Fibroblast of lung (primary cell): ENCODE data around the gene A2M. TPM values are rescaled to one million over a fixed set of nuclear protein-coding genes. Genes with fewer than 3 reads are reported as not detected.
A peak's percentile ranks its signal among the peaks of the same experiment; 100 is the strongest.

Source experiments
- DNase-seq, 2 donors: peaks; one replicate each; pipeline versions ENCODE4 v3.0.0 to v3.0.0-alpha.2; 2010; ENCODE audit warnings: low read depth in 2 of 2
- H2AFZ ChIP-seq: 2 replicates; pipeline ENCODE4 v1.5.1; 2012; ENCODE audit warnings: low read length, control low read depth, inconsistent platforms
- H3K27ac ChIP-seq: 2 replicates; pipeline ENCODE4 v1.5.1; 2011; ENCODE audit warnings: low read length, control low read depth; ENCODE audit not compliant: insufficient read depth
- H3K27me3 ChIP-seq: 2 replicates; pipeline ENCODE4 v1.5.1; 2011; ENCODE audit warnings: mild to moderate bottlenecking, low read length; ENCODE audit not compliant: control insufficient read depth, insufficient read depth
- H3K36me3 ChIP-seq: 2 replicates; pipeline ENCODE4 v1.5.1; 2011; ENCODE audit warnings: low read length; ENCODE audit not compliant: control insufficient read depth, insufficient read depth
- H3K4me1 ChIP-seq: 2 replicates; pipeline ENCODE4 v1.5.1; 2011; ENCODE audit warnings: low read length; ENCODE audit not compliant: control insufficient read depth, insufficient read depth; ENCODE audit errors: extremely low read depth
- H3K4me2 ChIP-seq: 2 replicates; pipeline ENCODE4 v1.5.1; 2011; ENCODE audit warnings: low read length, control low read depth; ENCODE audit not compliant: insufficient read depth; ENCODE audit errors: extremely low read depth
- H3K4me3 ChIP-seq, 4 experiments: fragments of 200-600 bp in 1 of 4; sonication (generic) in 1 of 4; replicated peaks in 1 of 4; 2 replicates each; pipeline ENCODE4 v1.5.1; 2011 to 2016; ENCODE audit warnings: low read length in 4 of 4, low read depth in 3 of 4, mild to moderate bottlenecking in 3 of 4, control low read depth in 2 of 4, inconsistent platforms in 1 of 4, mixed read lengths in 1 of 4; ENCODE audit not compliant: insufficient read depth in 1 of 4; ENCODE audit errors: control extremely low read depth in 1 of 4
- H3K79me2 ChIP-seq: 2 replicates; pipeline ENCODE4 v1.5.1; 2012; ENCODE audit warnings: mild to moderate bottlenecking, low read length, inconsistent platforms; ENCODE audit not compliant: control insufficient read depth, insufficient read depth
- H3K9ac ChIP-seq: 2 replicates; pipeline ENCODE4 v1.5.1; 2011; ENCODE audit warnings: mild to moderate bottlenecking, low read length, control low read depth; ENCODE audit not compliant: insufficient read depth
- H3K9me3 ChIP-seq: 2 replicates; pipeline ENCODE4 v1.5.1; 2012; ENCODE audit warnings: low read depth, low read length; ENCODE audit not compliant: control insufficient read depth, insufficient read depth
- H4K20me1 ChIP-seq: 2 replicates; pipeline ENCODE4 v1.5.1; 2011; ENCODE audit warnings: low read length; ENCODE audit not compliant: control insufficient read depth, insufficient read depth; ENCODE audit errors: extremely low read depth
- CTCF ChIP-seq, 2 donors: IDR thresholded peaks in 1 of 2; conservative IDR thresholded peaks in 1 of 2; 1 replicate in 1 of 2; 2 replicates in 1 of 2; pipeline ENCODE4 v1.5.1; 2011 to 2012; ENCODE audit warnings: low read length in 2 of 2, control low read depth in 1 of 2, inconsistent platforms in 1 of 2, low read depth in 1 of 2, mild to moderate bottlenecking in 1 of 2
- EZH2 ChIP-seq: IDR thresholded peaks from 2 replicates; pipeline ENCODE4 v1.5.1; 2012; ENCODE audit warnings: low read length, control low read depth, mild to moderate bottlenecking; ENCODE audit errors: missing control alignments
- polyA plus RNA-seq, 2 donors: library from polyadenylated mRNA; depleted of rRNA in 1 of 2; stranded (reverse) in 1 of 2; unstranded in 1 of 2; fragments of >200 nt; gene quantifications; 2 replicates each; pipeline ENCODE4 v1.2.1, GENCODE V29; 2011 to 2012; ENCODE audit warnings: missing spikeins in 1 of 2
- total RNA-seq: library from RNA; depleted of rRNA; stranded (reverse); fragments of >200 nt; gene quantifications from 2 replicates; pipeline ENCODE4 v1.2.1, GENCODE V29; 2014

The A2M gene
- total and polyA plus RNA-seq, 2 donors (not counting 1 experiment from before 2014, with no cell fraction given): 95.0 to 300 TPM

GRCh38 chr12:9064201-9064814, 51.4 kb downstream of the A2M start:
- H3K27ac ChIP-seq: peak overlapping the region; percentile 44
- DNase-seq: peak; percentile 50 to 77

GRCh38 chr12:9052610-9053009, 63.1 kb downstream of the A2M start:
- H3K27me3 ChIP-seq: peaks cover 11% of the 10 kb centered on the region
- TF ChIP-seq EZH2 (no peak), CTCF (conservative IDR thresholded peaks at IDR 0.05 in 1 of 2, IDR thresholded peaks at IDR 0.05 in 1 of 2; ENCODE audit: low read depth in 1 of 2, low read length in 2 of 2) (no peak)
- no peaks in the 10 kb centered on the region for H3K4me1 ChIP-seq
- H3K4me3 ChIP-seq: no peak overlapping the region
- no peak overlapping the region for H3K9ac ChIP-seq
- no peaks in the 10 kb centered on the region for H3K36me3 ChIP-seq
- no peaks in the 10 kb centered on the region for H3K79me2 ChIP-seq
- H4K20me1 ChIP-seq: no peaks in the 10 kb centered on the region
- no peak overlapping the region for H3K27ac ChIP-seq
- DNase-seq: no peak
- no peak overlapping the region for H3K4me2 ChIP-seq
- no peaks in the 10 kb centered on the region for H3K9me3 ChIP-seq
- no peak overlapping the region for H2AFZ ChIP-seq

More at GRCh38 chr12:9064201-9064814, 51.4 kb downstream of the A2M start:
- Histone ChIP-seq H3K9me3 (no peaks in the 10 kb centered on the region), H3K4me3 (peak overlapping the region; percentile 64 to 80 (median 72)), H3K79me2 (no peaks in the 10 kb centered on the region), H3K27me3 (no peaks in the 10 kb centered on the region), H3K4me1 (no peaks in the 10 kb centered on the region), H2AFZ (peak overlapping the region; percentile 60), H3K9ac (peak overlapping the region; percentile 68), H3K4me2 (peak overlapping the region; percentile 75), H4K20me1 (no peaks in the 10 kb centered on the region), H3K36me3 (no peaks in the 10 kb centered on the region)
- no peak for TF ChIP-seq EZH2
- TF ChIP-seq CTCF (conservative IDR thresholded peaks at IDR 0.05 in 1 of 2, IDR thresholded peaks at IDR 0.05 in 1 of 2; ENCODE audit: low read depth in 1 of 2, low read length in 2 of 2): peak in 1 of 2 donors; percentile 45

- H3K9me3 ChIP-seq: no peaks in the 10 kb centered on the region
- TF ChIP-seq CTCF (conservative IDR thresholded peaks at IDR 0.05 in 1 of 2, IDR thresholded peaks at IDR 0.05 in 1 of 2; ENCODE audit: low read depth in 1 of 2, low read length in 2 of 2) (no peak), EZH2 (no peak)
These were observed 64.6 kb downstream of the A2M start for GRCh38 chr12:9051158-9051550.

More at GRCh38 chr12:9051158-9051550, 64.6 kb downstream of the A2M start:
- Histone ChIP-seq H3K9ac (no peak overlapping the region), H3K4me3 (no peak overlapping the region), H3K27ac (no peak overlapping the region), H3K27me3 (peaks cover 11% of the 10 kb centered on the region), H3K79me2 (no peaks in the 10 kb centered on the region), H2AFZ (no peak overlapping the region), H3K4me2 (no peak overlapping the region), H3K36me3 (no peaks in the 10 kb centered on the region), H4K20me1 (no peaks in the 10 kb centered on the region), H3K4me1 (no peaks in the 10 kb centered on the region)
- no peak for DNase-seq
